SK-N-SH treated with all-trans-retinoic acid at 6 μM for 48 hours (cell line): ENCODE results near the gene ANK2.

Experiments
- CSDC2 ChIP-seq: fragments of 250-450 bp; sonication (Bioruptor Pico); IDR thresholded peaks from 2 replicates; pipeline ENCODE4 v1.5.0; 2020; ENCODE audit warnings: mild to moderate bottlenecking, moderate library complexity
- CSRNP3 ChIP-seq: fragments of 250-450 bp; sonication (Bioruptor Pico); IDR thresholded peaks from 2 replicates; pipeline ENCODE4 v1.5.1; 2021; ENCODE audit warnings: mild to moderate bottlenecking, moderate library complexity
- ISL1 ChIP-seq: fragments of 250-450 bp; sonication (Bioruptor Pico); IDR thresholded peaks from 2 replicates; pipeline ENCODE4 v2.1.2; 2022; ENCODE audit warnings: mild to moderate bottlenecking, moderate library complexity
- PATZ1 ChIP-seq: fragments of 250-450 bp; sonication (Bioruptor Pico); IDR thresholded peaks from 2 replicates; pipeline ENCODE4 v1.8.0; 2020; ENCODE audit warnings: mild to moderate bottlenecking, moderate library complexity, borderline replicate concordance
- POU6F1 ChIP-seq: fragments of 250-450 bp; sonication (Bioruptor Pico); IDR thresholded peaks from 2 replicates; pipeline ENCODE4 v1.8.0; 2021; ENCODE audit warnings: low read depth, mild to moderate bottlenecking, moderate library complexity, borderline replicate concordance
- ZC3H10 ChIP-seq: fragments of 250-450 bp; sonication (Bioruptor Pico); IDR thresholded peaks from 2 replicates; pipeline ENCODE4 v1.5.1; 2021; ENCODE audit warnings: mild to moderate bottlenecking, moderate library complexity

- TF ChIP-seq ZC3H10 (CRISPR knock-in tag) (no peak), PATZ1 (CRISPR knock-in tag) (no peak), POU6F1 (no peak), CSRNP3 (CRISPR knock-in tag) (no peak), CSDC2 (CRISPR knock-in tag) (no peak), ISL1 (no peak)
Measured at GRCh38 chr4:113272523-113272922, 223.1 kb downstream of the ANK2 start.
